HG03432 (cell line): ENCODE results near the gene PFN1.

Experiments used
- ATAC-seq: cut with Tn5 transposase; IDR thresholded peaks from one replicate; pipeline ENCODE4 v1.9.1; 2021; ENCODE audit warnings: mild to moderate bottlenecking, moderate library complexity; ENCODE audit not compliant: unreplicated experiment

Gene PFN1

GRCh38 chr17:4948166-4948930 lies at the start of gene PFN1:
Gene PFN1, minus strand, starts transcription at chr17:4948530. Its CDS starts 136 bp downstream, at chr17:4948394.
- peak; percentile 19 for ATAC-seq

GRCh38 chr17:4997302-4998026 lies 49.1 kb upstream of the PFN1 start, which contains the start of the genes INCA1 and KIF1C:
Gene INCA1, minus strand, starts transcription at chr17:4997522. Its CDS starts 3,085 bp downstream, at chr17:4994437.
Gene KIF1C, plus strand, starts transcription at chr17:4997950. Its CDS starts 2,297 bp downstream, at chr17:5000247.
- peak; percentile 87 for ATAC-seq

- ATAC-seq: no peak
Measured at GRCh38 chr17:4994081-4994595, 45.8 kb upstream of the PFN1 start.

- no peak for ATAC-seq
Measured at GRCh38 chr17:4987767-4988567, 39.6 kb upstream of the PFN1 start.

- ATAC-seq: peak; percentile 73
Measured at GRCh38 chr17:4986951-4987766, 38.8 kb upstream of the PFN1 start, which contains the start of gene CAMTA2. Gene CAMTA2, minus strand, starts transcription at chr17:4987675. Its CDS starts 1,453 bp downstream, at chr17:4986222.

GRCh38 chr17:4986403-4986802 lies 38.1 kb upstream of the PFN1 start:
- no peak for ATAC-seq

- no peak for ATAC-seq
Measured at GRCh38 chr17:4982305-4982704, 34.0 kb upstream of the PFN1 start.

- ATAC-seq: no peak
Measured at GRCh38 chr17:4980644-4981216, 32.4 kb upstream of the PFN1 start.

- no peak for ATAC-seq
Measured at GRCh38 chr17:4978726-4979125, 30.4 kb upstream of the PFN1 start.

- no peak for ATAC-seq
Measured at GRCh38 chr17:4974115-4974670, 25.9 kb upstream of the PFN1 start.

- ATAC-seq: no peak
Measured at GRCh38 chr17:4973256-4974114, 25.2 kb upstream of the PFN1 start.

GRCh38 chr17:4972752-4973151 lies 24.4 kb upstream of the PFN1 start:
- no peak for ATAC-seq

- no peak for ATAC-seq
Measured at GRCh38 chr17:4972322-4972721, 24.0 kb upstream of the PFN1 start.

- ATAC-seq: no peak
Measured at GRCh38 chr17:4971826-4972225, 23.5 kb upstream of the PFN1 start.

- no peak for ATAC-seq
Measured at GRCh38 chr17:4970273-4970672, 21.9 kb upstream of the PFN1 start.

- ATAC-seq: no peak
Measured at GRCh38 chr17:4969551-4970173, 21.3 kb upstream of the PFN1 start.

- no peak for ATAC-seq
Measured at GRCh38 chr17:4969047-4969550, 20.8 kb upstream of the PFN1 start.
